HepG2 (cell line): ENCODE measurements around the gene ESAM. TPM values are rescaled to one million over a fixed set of nuclear protein-coding genes. Genes with fewer than 3 reads are reported as not detected.

ENCODE experiments used
- BORCS8-MEF2B ChIP-seq: sonication (generic); formaldehyde crosslinking; IDR thresholded peaks from 2 replicates; pipeline ENCODE4 v1.8.0; 2022; ENCODE audit warnings: mild to moderate bottlenecking, missing genetic modification reagents
- DNMT3B ChIP-seq: conservative IDR thresholded peaks from 2 replicates; pipeline ENCODE4 v1.6.1; 2016; ENCODE audit warnings: missing biosample characterization, control low read depth
- FOXM1 ChIP-seq: sonication (generic); formaldehyde crosslinking; IDR thresholded peaks from 2 replicates; pipeline ENCODE4 v1.5.0; 2020; ENCODE audit warnings: missing genetic modification reagents
- GMEB2 ChIP-seq: IDR thresholded peaks from 2 replicates; pipeline ENCODE4 v1.6.1; 2016; ENCODE audit warnings: missing biosample characterization, missing genetic modification reagents, low read depth
- HHEX ChIP-seq: IDR thresholded peaks from 2 replicates; pipeline ENCODE4 v1.6.1; 2016; ENCODE audit warnings: control low read depth
- IKZF4 ChIP-seq: sonication (generic); formaldehyde crosslinking; IDR thresholded peaks from 2 replicates; pipeline ENCODE4 v1.5.1; 2020; ENCODE audit warnings: borderline replicate concordance, mild to moderate bottlenecking, low read depth, missing genetic modification reagents; ENCODE audit errors: not compliant biosample characterization
- MYC ChIP-seq: sonication (generic); formaldehyde crosslinking; IDR thresholded peaks from 2 replicates; pipeline ENCODE4 v1.9.0; 2021; ENCODE audit warnings: missing genetic modification reagents, borderline replicate concordance
- NFE2L1 ChIP-seq: sonication (generic); formaldehyde crosslinking; IDR thresholded peaks from 2 replicates; pipeline ENCODE4 v1.4.0; 2020; ENCODE audit warnings: missing genetic modification reagents, mild to moderate bottlenecking, borderline replicate concordance
- SAFB2 ChIP-seq: sonication (generic); formaldehyde crosslinking; IDR thresholded peaks from 2 replicates; pipeline ENCODE4 v1.5.1; 2020; ENCODE audit warnings: missing genetic modification reagents, low read depth, mild to moderate bottlenecking, borderline replicate concordance
- SCMH1 ChIP-seq: sonication (generic); formaldehyde crosslinking; IDR thresholded peaks from 2 replicates; pipeline ENCODE4 v1.9.0; 2021; ENCODE audit warnings: missing genetic modification reagents, mild to moderate bottlenecking, borderline replicate concordance
- SNRNP70 ChIP-seq: fragments of 200-400 bp; formaldehyde crosslinking; IDR thresholded peaks from 2 replicates; pipeline ENCODE4 v1.6.1; 2017; ENCODE audit warnings: mild to moderate bottlenecking, low read depth, low read length, moderate library complexity
- TCF7L2 ChIP-seq: IDR thresholded peaks from 2 replicates; pipeline ENCODE4 v1.6.1; 2011; ENCODE audit warnings: mild to moderate bottlenecking, low read depth, low read length, moderate library complexity
- UBTF ChIP-seq: sonication (generic); formaldehyde crosslinking; IDR thresholded peaks from 2 replicates; pipeline ENCODE4 v1.4.0; 2020; ENCODE audit warnings: mild to moderate bottlenecking, missing genetic modification reagents
- ZNF10 ChIP-seq: sonication (generic); formaldehyde crosslinking; IDR thresholded peaks from 2 replicates; pipeline ENCODE4 v1.4.0; 2020; ENCODE audit warnings: mild to moderate bottlenecking, low read depth, missing genetic modification reagents, borderline replicate concordance
- ZNF264 ChIP-seq: sonication (generic); formaldehyde crosslinking; IDR thresholded peaks from 2 replicates; pipeline ENCODE4 v1.4.0; 2020; ENCODE audit warnings: missing genetic modification reagents
- ZNF343 ChIP-seq: sonication (generic); formaldehyde crosslinking; IDR thresholded peaks from 2 replicates; pipeline ENCODE4 v1.4.0; 2020; ENCODE audit warnings: mild to moderate bottlenecking, missing genetic modification reagents
- ZNF354B ChIP-seq: sonication (generic); formaldehyde crosslinking; IDR thresholded peaks from 2 replicates; pipeline ENCODE4 v1.8.0; 2022; ENCODE audit warnings: mild to moderate bottlenecking, missing genetic modification reagents
- ZNF441 ChIP-seq: sonication (generic); formaldehyde crosslinking; IDR thresholded peaks from 2 replicates; pipeline ENCODE4 v1.7.0; 2021; ENCODE audit warnings: missing genetic modification reagents, borderline replicate concordance
- ZNF503 ChIP-seq: sonication (generic); formaldehyde crosslinking; IDR thresholded peaks from 2 replicates; pipeline ENCODE4 v1.4.0; 2020; ENCODE audit warnings: missing genetic modification reagents
- ZNF543 ChIP-seq: sonication (generic); formaldehyde crosslinking; IDR thresholded peaks from 2 replicates; pipeline ENCODE4 v1.4.0; 2020; ENCODE audit warnings: mild to moderate bottlenecking, missing genetic modification reagents
- ZNF547 ChIP-seq: sonication (generic); formaldehyde crosslinking; IDR thresholded peaks from 2 replicates; pipeline ENCODE4 v1.5.1; 2020; ENCODE audit warnings: mild to moderate bottlenecking, missing genetic modification reagents
- ZNF556 ChIP-seq: sonication (generic); formaldehyde crosslinking; IDR thresholded peaks from 2 replicates; pipeline ENCODE4 v1.4.0; 2020; ENCODE audit warnings: mild to moderate bottlenecking, missing genetic modification reagents, borderline replicate concordance
- ZNF558 ChIP-seq: sonication (generic); formaldehyde crosslinking; IDR thresholded peaks from 2 replicates; pipeline ENCODE4 v1.9.0; 2022; ENCODE audit warnings: mild to moderate bottlenecking, missing genetic modification reagents, borderline replicate concordance
- ZNF569 ChIP-seq: sonication (generic); formaldehyde crosslinking; IDR thresholded peaks from 2 replicates; pipeline ENCODE4 v1.5.0; 2020; ENCODE audit warnings: mild to moderate bottlenecking, missing genetic modification reagents, moderate library complexity, borderline replicate concordance
- polyA plus RNA-seq, 8 experiments: library from polyadenylated mRNA; depleted of rRNA in 3 of 8; stranded (reverse) in 7 of 8; unstranded in 1 of 8; fragments of >200 nt; fragmentation: Illumina TruSeq in 4 of 8; extraction: Trizol in 4 of 8; gene quantifications; 2 replicates each; pipeline versions ENCODE4 v1.2.1 to v1.2.3, GENCODE V29; 2011 to 2016; ENCODE audit warnings: low read depth in 4 of 8, missing spikeins in 1 of 8, mixed read lengths in 1 of 8; ENCODE audit not compliant: insufficient read depth in 1 of 8
- total RNA-seq, 5 experiments: library from RNA; depleted of rRNA; stranded (reverse); fragments of >200 nt; fragmentation: Illumina TruSeq; extraction: Trizol; gene quantifications; 2 replicates each; pipeline ENCODE4 v1.2.3, GENCODE V29; 2016; ENCODE audit warnings: low read depth in 1 of 5

The ESAM gene
- total and polyA plus RNA-seq, 2 of the 13 experiments (the other 11 are each of a cell fraction or from before 2014, with no cell fraction given) = 1.2 to 6.8 TPM

- TF ChIP-seq ZNF547 (CRISPR knock-in tag) = 0 out of 2 replicates have a peak, but pooled peaks have one; percentile 9
- TF ChIP-seq ZNF569 (CRISPR knock-in tag) = no peak
- TF ChIP-seq ZNF556 (CRISPR knock-in tag) = no peak
- TF ChIP-seq ZNF354B (CRISPR knock-in tag) = no peak
- TF ChIP-seq FOXM1 (CRISPR knock-in tag) = no peak
- no peak for TF ChIP-seq GMEB2 (CRISPR knock-in tag)
- TF ChIP-seq SCMH1 (CRISPR knock-in tag) = no peak
- no peak for TF ChIP-seq ZNF10 (CRISPR knock-in tag)
- TF ChIP-seq DNMT3B = no peak
- TF ChIP-seq ZNF543 (CRISPR knock-in tag) = no peak
- no peak for TF ChIP-seq IKZF4 (CRISPR knock-in tag)
- no peak for TF ChIP-seq TCF7L2
- TF ChIP-seq BORCS8-MEF2B (CRISPR knock-in tag) = no peak
- TF ChIP-seq SAFB2 = no peak
- TF ChIP-seq MYC (CRISPR knock-in tag) = peak; percentile 32; the same call in 1 of the 2 replicates
- TF ChIP-seq HHEX = no peak
- TF ChIP-seq SNRNP70 = no peak
- no peak for TF ChIP-seq ZNF558 (CRISPR knock-in tag)
- peak; percentile 85 for TF ChIP-seq UBTF (CRISPR knock-in tag)
- peak; percentile 75 for TF ChIP-seq ZNF441 (CRISPR knock-in tag)
- TF ChIP-seq NFE2L1 (CRISPR knock-in tag) = no peak
- peak; percentile 19; the same call in 1 of the 2 replicates for TF ChIP-seq ZNF264 (CRISPR knock-in tag)
- TF ChIP-seq ZNF343 (CRISPR knock-in tag) = no peak
- TF ChIP-seq ZNF503 (CRISPR knock-in tag) = 0 out of 2 replicates have a peak, but pooled peaks have one; percentile 23
These were observed 3.5 kb downstream of the ESAM start (continued) for GRCh38 chr11:124758355-124759265.
